ENCODE measurements around the gene VPS37B.

Gene VPS37B

DNA sequence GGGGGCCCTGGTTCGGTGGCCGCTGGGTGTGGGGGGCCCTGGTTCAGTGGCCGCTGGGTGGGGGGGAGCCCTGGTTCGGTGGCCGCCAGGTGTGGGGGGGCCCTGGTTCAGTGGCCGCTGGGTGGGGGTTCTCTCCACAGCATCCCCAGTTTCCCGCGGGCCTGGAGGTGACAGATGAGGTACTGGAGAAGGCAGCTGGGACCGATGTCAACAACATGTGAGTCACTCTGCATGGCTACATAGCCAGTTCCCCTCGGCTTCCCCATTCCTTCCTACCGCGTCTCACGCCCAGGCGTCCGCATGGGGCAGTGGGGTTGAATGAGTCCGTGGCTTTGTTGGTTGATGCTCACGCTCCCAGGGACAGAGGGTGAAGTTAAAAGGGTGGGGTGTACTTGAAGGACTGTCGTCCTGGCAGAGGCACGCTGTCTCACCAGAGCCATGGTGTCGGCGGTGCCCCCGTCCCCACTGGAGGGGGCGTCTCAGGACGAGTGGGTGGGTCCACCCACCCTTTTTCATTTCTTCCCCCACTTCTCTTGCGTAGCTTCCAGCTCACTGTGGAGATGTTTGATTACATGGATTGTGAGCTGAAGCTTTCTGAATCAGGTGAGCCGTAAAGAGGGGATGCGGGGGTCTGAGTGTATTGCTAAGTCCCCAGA lies 45.1 kb downstream of the VPS37B start:
- FAIRE-seq = no peak

DNA sequence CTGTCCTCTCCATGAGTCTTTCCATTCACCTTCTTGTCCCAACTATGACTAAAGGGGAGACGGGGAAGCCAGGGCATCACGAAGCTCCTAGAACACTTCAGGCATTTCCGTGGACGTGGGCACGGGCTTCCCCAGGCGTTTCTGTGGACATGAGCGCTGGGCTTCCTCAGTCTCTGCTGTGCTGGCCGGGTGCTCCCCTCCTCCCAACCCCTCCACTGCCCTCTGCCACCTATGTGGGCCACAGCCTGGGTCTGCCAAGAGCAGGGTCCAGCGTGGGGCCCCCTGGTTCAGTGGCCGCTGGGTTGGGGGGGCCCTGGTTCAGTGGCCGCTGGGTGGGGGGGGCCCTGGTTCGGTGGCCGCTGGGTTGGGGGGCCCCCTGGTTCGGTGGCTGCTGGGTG lies 45.9 kb downstream of the VPS37B start:
- no peak for FAIRE-seq

DNA sequence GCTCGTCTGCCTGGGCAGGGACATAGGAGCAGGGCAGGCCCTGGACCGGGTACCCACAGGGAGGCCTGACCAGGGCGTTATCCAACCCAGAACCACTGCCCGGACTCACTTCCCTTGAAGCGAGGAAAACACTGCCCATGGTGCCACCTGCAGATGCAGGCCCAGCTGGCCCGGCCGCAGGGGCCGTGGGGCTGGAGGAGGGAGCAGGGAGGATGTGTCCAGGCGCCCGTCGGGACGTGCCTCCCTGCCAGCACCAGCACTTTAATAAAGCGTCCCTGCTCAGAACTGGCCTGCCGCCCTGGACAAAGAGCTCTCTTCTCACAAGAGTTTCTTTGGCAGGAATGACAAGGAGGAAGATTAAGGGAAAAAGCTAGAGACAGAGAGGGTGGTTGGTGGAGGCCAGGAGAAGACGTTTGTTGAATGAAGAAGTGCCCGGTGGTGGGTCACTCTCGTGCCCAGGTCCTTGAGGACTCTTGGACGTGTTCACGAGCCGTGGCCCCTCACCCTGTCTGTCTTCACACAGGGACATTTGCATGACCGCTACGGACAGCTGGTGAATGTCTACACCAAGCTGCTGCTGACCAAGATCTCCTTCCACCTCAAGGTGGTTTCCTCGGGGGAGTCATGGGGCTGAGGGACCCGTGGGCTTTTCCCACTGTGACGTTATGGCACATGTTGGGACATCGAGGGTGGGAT lies 46.4 kb downstream of the VPS37B start:
- FAIRE-seq = no peak

DNA sequence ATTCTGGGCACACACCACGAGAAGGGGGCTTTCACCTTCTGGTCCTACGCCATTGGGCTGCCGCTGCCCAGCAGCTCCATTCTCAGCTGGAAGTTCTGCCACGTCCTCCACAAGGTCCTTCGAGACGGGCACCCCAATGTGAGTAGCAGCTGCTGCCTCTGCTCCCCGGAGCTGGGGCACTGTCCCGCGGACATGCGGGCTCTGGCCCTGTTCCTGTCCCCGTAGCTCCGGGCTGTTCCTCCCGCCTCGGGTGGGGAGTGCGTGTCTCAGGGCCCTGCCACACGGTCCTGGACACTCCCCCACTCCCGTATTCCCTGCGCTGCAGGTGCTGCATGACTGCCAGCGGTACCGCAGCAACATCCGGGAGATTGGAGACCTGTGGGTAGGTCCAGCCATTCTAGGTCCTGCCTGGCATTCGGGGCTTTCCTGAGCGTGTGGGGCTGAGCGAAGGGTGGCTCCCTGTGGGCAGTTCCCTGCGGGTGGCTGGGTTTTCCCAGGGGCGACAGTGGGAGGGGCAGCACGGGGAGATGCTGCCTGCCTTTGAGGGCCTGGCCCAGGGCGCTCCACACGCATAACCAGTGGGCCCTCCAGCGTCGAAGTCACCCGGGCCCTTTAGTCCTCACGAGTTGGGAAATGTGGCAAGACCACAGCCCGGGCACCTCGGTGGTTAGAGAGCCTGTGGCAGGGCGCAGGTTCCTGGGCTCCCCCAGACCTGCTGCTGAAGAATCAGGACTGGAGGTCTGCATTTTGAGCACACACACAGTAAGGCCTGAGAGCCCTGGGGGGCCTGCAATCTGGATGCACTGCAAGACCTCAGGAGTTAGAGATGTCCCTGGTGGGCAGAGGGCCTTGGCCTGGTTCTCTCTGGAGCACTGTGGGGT lies 47.2 kb downstream of the VPS37B start:
- FAIRE-seq = no peak

DNA sequence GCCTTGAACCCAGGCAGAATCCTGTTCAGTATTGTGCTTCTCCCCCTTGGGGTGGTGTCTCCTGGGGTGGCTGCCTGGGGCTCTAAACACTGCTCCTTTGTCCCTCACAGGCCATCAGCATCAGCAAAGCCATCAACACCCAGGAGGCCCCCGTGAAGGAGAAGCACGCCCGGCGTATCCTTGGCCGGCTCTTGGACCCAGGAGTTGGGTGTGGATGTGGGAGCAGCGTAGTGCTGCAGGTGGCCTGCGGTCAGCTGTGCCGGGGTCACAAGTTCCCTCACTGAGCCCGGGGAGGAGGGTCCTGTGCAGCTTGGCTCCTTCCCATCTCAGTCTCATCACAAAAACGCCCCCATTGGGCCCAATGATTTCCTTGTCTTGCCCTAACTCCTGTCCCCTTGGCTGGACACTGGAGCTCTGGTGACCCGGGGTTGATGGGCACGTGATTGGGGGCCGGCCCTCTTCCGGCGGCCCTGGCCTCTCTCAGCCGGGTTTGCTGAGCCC lies 48.0 kb downstream of the VPS37B start:
- no peak for FAIRE-seq

DNA sequence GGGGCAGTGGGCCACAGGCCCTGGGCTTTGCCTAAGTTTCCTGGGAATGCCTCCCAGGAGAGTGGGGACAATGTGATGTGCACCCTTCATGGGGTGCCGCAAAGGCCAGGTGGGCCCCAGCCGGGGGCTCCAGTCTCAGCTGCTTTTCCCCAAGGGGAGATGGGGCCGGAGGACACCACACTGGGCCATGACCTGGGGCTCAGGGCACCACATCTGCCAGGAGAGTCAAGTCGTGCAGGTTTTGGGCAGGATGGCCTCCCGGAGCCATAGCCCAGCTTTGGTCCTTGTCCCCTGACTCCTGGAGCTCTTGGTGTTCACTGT lies 48.4 kb downstream of the VPS37B start:
- no peak for FAIRE-seq

DNA sequence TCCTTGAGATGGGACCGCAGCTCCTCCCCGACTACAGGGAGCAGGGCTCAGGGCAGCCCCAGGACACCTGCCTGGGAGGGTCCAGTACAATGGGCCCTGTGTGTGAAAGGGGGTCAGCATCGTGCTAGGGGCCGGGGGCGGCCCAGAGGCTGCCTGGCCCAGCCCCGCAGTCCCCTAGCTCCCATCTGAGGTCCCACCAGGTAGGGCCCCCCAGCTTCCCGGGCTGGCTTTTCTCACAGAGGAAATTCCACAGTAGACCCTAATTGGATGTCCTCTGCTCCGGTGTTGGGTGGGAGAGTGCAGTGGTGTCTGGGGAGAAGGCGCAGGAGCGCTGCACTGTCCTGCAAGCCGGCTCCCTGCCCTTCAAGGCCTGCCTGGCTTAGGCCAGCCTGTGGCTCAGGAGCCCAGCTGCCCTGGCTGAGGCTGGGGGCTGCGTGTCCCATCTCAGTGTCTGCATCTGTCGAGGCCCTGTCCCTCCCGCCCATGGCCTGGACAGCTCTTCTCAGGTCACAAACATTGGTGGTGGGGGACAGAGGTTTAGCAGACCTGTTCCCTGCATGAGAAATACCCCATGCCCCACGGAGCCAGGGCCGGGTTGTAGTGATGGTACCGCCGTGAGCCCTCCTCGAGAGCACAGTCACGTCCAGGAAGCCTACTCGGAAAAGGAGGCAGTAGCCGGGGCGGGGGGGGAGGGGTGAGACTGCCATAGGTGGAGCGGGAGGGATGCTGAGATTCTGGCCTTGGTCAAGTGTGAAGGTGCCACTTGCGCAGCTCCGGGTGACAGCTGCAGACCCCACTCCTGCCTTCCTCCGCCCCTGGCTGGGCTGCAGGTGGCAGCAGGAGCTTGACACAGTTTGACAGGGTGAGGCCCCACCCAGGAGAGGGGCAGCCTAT lies 49.1 kb downstream of the VPS37B start:
- FAIRE-seq = no peak

DNA sequence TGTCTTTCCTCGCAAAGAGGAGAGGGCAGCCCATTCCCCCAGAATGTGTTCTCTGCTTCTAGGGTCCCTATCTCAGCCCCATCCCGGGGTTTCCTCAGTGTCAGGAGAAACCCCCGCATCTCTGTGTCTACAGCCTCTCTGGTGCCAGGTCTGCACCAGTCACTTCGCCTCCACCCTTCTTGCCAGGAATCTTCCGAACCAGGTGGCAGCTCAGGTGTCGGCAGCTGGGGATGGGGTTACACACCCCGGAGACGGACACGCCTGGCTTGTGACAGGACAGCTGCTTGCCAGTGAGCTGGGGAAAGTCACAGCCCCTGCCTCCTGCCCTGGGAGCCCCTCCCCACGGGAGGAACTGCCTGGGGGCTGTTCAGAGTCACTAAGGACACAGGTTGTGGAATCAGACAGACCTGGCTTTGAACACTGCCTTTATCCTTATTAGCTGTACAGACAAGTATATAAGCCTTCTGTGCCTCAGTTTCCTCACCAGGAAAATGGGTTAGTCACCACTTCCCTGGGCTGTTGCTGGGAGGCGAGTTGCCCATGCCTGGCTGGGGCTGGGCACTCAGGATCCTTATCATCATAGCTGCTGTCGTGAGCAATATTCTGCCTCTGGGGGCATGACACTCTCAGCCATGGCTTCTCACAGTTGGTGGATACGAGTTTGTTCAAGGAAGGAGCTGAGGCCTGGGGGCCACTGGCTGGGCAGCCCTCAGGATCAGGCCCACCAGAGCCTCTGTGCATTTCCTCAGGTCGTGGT lies 49.9 kb downstream of the VPS37B start:
- no peak for FAIRE-seq

DNA sequence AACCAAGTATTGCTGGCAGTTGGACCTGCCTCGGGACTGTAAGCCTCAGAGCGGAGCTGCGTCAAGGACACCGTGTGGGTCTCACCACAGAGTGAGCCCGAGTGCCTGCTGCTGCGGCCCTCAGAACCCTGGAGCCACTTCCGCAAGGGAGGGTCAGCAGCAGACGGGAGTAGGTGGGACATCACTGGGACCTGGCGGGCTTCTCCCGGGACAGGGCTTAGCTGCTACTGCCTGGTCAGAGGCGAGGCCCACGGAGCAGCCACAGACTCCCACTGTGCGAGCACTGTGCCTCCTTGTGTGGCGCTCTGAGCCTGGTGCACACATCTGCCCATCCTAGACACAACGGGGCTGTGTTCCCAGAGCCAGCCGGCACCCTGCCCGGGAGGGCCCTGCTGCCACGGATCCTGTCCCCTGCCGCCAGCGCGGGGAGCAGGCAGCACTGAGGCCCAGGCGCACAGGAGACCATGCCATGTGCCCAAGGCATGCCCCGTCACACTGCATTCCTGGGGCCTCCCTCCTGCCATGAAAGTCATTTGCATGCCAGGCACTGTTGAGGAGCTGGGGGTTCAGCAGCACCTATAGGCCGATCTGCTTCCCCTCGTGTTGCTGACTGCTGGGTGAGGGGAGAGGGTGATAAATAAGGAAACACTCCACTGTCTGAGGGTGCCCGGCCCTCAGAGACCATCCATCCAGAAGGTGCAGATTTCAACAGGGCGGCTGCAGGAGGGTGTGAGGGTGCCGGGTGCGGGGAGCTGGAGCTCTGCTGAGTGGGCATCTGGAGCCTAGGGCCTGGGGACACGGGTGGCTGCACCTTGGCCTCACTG lies 50.7 kb downstream of the VPS37B start:
- FAIRE-seq = no peak

DNA sequence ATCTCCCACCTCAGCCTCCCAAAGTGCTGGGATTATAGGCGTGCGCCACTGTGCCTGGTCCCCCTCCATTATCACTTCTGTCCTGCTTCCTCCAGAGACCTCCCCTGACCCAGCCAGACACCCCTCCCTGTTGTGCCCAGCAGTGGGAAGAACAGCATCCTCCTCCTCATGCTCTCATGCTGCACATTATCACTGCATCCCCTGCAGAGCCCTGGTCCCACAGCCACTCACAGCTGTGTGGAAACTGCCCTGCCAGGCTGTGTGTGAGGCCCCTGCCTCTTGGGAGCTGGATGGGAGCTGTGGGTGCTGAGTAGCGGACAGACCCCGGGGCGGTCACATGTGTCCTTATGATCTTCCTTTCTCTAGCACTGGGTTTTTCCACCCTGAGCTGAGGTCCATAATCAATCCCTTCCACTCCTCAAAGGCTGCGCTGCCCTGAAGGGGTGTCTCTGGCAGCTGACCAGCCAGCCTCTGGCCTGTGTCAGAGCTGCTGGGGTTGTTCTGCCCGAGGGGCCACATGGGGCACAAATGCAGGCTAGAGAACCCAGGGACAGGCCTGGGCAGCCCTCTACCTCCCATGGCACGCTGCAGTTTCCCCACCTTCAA lies 51.5 kb downstream of the VPS37B start:
- FAIRE-seq = no peak

DNA sequence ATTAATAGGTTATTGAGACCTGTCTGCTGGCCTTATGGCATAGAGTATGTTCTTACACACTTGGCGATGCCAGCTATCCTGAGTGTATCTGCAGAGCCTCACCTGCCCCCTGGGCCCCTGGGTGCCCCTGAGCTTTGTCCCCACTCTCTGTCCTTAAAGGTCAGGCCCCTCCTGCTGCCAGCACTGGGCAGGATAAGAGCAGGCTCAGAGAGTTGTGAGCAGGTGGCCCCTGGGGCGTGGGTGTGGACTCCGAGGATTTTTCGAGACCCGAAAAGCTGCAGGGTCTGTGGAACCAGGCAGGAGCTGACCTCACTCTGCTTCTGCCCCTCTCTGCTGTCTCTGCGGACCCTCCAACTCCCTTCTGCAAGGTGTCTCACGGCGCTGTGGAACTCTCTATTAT lies 52.5 kb downstream of the VPS37B start:
- FAIRE-seq = no peak

DNA sequence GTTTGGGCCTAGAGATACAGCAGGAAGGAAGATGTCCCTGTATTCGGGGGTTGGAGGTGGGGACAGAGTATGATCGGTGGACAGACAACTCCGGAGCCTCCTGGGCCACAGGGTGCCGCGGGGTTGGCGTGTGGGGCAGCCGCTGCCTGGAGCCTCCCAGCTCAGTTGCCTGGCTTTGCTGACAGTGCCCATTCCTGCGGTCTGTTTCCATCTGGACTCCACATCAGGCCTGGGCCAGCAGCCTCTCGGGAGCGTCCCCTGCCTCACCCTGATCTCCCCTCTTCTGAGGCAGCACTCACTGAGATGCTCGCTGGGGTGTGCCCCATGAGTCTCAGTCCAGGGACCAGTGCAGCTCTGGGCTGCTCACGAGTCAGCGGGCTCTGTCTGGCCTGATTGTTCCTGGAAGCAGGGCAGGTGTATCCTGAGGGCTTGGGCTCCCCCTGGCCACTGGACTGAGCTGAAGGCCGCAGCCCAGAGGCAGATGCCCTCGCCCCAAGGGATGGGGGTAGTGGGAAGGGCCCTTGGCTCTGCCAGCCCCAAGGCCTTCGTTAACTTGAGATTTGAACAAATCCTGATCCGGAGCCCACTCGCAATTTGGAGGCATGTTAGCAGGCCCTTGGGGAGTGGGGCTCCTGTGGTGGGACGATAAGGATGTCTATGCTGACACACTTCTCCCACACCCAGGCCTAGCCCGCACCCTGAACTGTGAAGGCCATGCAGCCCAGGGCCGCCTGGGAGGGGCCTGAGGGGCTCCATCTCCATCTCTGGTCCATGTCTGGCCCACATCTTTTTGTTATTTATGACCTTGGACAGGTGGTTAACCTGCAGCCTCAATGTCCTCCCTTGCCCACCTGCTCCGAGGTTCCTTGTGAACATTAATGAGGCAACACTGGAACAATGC lies 53.2 kb downstream of the VPS37B start:
- FAIRE-seq = no peak

DNA sequence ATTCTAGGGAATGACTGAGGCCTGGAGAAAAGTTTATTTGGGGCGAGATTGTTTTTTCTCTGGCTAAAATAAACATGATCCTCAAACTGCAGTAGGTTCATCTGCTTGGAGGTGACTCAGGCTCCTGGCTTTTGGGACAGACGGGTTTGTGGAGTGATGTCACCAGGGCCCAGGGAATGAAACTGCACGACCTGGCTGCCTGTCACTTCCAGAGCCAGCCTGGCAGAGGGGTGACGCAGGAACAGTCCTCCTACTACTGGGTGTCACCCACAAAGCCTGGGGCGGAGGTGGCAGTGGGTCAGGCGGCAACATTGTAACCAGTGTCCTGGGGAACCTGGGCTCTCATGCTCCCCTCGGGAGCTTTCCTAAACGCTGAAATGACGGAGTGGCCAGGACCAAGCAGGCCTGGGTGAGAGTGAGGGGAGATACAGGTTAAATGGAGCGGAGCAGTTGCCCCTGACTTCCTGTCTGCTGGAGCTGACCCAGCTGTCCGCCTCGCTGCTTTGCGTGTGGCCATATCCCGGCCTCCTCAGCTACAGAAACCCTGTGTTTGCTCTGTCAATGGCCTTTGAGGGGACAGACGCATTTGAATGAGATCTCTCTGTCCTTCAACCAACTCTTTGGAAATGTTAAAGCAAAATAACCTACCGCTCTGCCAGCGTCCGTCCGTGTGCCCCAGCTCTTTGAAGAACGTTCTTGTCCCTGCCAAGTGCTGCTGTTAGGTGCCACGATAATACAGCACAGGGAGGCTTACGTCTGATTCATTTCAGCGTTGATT lies 54.2 kb downstream of the VPS37B start:
- no peak for FAIRE-seq

DNA sequence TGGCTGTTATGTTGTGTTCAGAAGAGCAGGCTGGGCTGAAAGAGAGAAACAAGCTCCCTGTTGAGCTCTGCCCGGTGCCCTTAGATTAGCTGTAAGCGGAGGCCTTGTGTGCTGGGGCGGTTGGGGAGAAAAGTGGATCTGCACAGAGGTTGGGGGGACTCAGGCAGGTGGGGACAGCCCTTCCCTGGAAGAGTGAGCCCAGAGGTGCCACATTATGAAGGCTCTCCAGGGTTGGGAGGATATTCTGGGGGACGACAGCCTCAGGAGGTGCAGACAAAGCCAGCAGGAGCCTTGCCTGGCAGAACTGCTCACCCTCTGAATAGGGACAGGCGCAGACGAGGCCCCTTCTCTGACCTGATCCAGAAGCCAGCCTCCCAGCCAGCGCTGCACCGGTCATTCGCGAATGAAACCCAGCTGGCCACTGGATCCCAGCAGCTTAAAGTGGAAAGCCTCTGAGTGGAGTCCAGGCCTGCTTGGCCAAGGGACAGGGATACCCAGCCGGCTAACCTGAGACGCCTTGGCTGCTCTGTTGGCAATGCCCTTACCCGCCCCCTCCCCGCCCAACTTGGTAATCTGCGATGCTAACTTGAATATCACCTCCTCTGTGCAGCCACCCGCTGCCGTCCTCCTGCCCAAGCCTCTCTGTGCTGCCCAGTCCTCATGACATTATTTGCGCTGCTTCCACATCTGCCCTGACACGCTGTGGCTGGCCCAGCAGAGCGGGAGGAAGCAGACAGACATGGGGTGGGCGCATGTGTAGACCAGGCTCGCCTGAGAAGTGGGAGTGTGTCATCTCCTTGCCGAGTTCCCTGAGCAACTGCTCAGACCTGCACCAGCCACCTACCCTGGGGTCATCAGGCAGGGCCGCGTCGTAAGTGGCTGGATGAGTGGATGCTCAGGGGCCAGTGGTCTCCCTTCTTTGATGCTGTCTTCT lies 55.1 kb downstream of the VPS37B start:
- FAIRE-seq = no peak

DNA sequence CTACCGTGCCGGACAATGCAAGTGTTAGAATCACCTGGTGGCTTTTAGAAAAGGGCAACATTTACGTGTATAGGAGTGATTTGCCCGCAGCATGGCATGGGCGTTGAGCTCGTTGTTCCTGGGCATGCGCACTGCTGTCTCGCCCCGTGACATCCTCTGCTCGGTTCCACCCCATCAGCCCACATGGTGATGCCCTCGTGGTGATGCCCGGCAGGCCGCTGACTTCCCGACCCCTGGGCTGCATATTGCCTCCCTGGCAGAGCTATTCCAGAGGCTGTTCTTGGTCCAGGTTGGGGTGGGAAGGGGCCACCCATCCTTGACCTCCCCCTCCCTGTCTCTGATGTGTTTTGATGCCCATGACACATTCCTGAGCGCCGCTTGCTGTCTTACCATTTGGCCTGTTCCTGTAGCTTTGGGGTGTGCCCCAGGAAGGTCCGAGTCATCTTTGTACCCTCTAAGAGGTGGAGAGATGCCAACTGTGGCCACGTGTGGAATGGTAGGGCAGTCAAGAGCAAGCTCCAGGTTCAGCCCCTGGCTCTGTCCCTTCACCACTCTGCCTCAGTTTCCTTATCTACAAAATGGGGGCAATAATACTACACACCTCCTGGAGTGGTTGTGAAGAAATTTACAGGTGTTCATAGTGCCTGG lies 55.9 kb downstream of the VPS37B start:
- FAIRE-seq = no peak

DNA sequence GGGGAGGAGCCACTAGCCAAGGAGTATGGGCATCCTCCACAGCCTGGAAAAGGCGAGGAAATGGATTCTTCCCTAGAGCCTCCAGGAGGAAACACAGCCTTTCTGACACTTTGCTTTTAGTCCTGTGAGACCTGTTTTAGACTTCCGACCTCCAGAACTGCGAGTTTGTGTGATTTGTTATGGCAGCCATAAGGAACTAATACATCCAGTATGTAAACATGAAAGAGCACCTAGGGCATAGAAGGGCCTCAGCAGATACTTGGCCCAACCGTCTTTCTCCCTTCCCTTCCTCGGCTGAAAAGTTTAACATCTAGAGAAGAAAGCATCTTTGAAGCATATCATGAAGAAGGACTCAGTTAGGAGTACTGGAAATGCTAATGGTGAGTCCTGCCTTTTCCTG lies 57.1 kb downstream of the VPS37B start:
- FAIRE-seq = no peak

All from A204.1 (cell line).